ENCODE measurements around the gene ANKRD34B. TPM values are rescaled to one million over a fixed set of nuclear protein-coding genes. Genes with fewer than 3 reads are reported as not detected.

ANKRD34B gene
- total RNA-seq, 1 donor from 2014 or later, result 1.5 TPM

Other genes starting within 250 kb of the ANKRD34B start
- gene ZFYVE16, start 162.2 kb downstream of the ANKRD34B start, total RNA-seq, result 21.8 and 26.0 TPM in 2 replicates
- 1.0 and 3.8 TPM in 2 replicates for gene FAM151B, start 82.2 kb downstream of the ANKRD34B start, total RNA-seq
- gene MSH3, start 84.4 kb upstream of the ANKRD34B start, total RNA-seq, result 17.5 and 23.5 TPM in 2 replicates
- 13.0 and 18.5 TPM in 2 replicates for gene DHFR, start 84.7 kb upstream of the ANKRD34B start, total RNA-seq

All from kidney epithelial cell (primary cell).